Activated CD8-positive, alpha-beta T cell treated with anti-CD3 and anti-CD28 coated beads for 36 hours (primary cell): ENCODE results near the gene C4BPA. TPM values are rescaled to one million over a fixed set of nuclear protein-coding genes. Genes with fewer than 3 reads are reported as not detected.

Experiments
- ATAC-seq: fragments of 200-7000 bp; cut with Tn5 transposase; one replicate; pipeline ENCODE4 v1.10.0; 2021; ENCODE audit warnings: mild to moderate bottlenecking, moderate library complexity
- CTCF ChIA-PET: fragments of 350-600 bp; sonication (Branson Sonifier 250); formaldehyde crosslinking; loops from one replicate; lab custom pipeline; 2021; ENCODE audit warnings: antibody characterized with exemption; lab: Charles Lee
- POLR2A ChIA-PET: fragments of 350-600 bp; sonication (Branson Sonifier 250); formaldehyde crosslinking; loops from one replicate; lab custom pipeline; 2021; ENCODE audit warnings: antibody characterized with exemption; lab: Charles Lee
- DNase-seq: peaks from one replicate; pipeline ENCODE4 v3.0.0-alpha.2; 2020
- H3K27ac Mint-ChIP-seq: one replicate; pipeline ENCODE4 v1.8.0; 2021; ENCODE audit warnings: mild to moderate bottlenecking, mixed read lengths
- H3K27me3 Mint-ChIP-seq: one replicate; pipeline ENCODE4 v1.8.0; 2021; ENCODE audit warnings: mixed read lengths
- H3K36me3 Mint-ChIP-seq: one replicate; pipeline ENCODE4 v1.8.0; 2021; ENCODE audit warnings: low read depth, mixed read lengths
- H3K4me1 Mint-ChIP-seq: one replicate; pipeline ENCODE4 v1.8.0; 2021; ENCODE audit warnings: low read depth, mixed read lengths
- H3K4me3 Mint-ChIP-seq: one replicate; pipeline ENCODE4 v1.8.0; 2021; ENCODE audit warnings: mild to moderate bottlenecking, moderate library complexity, mixed read lengths
- H3K9me3 Mint-ChIP-seq: one replicate; pipeline ENCODE4 v1.8.0; 2021; ENCODE audit warnings: mixed read lengths
- CTCF ChIP-seq: fragments of 200-600 bp; IDR thresholded peaks from one replicate; pipeline ENCODE4 v1.8.0; 2022; ENCODE audit warnings: antibody characterized with exemption, mild to moderate bottlenecking
- intact Hi-C: fragments of 100-400 bp; cut with micrococcal nuclease; formaldehyde crosslinking; loops from one replicate; pipeline ENCODE4 v1.10.0; 2022
- total RNA-seq, 2 experiments: library from RNA; stranded (reverse); gene quantifications; one replicate each; pipeline ENCODE4 v1.2.3, GENCODE V29; 2021

The C4BPA gene
- total RNA-seq, 2 experiments from 2014 or later, result not detected

- POLR2A ChIA-PET, result no interaction called here
- Mint-ChIP-seq H3K27me3 (peaks cover 2% of the 10 kb centered on the region), H3K9me3 (no peaks in the 10 kb centered on the region), H3K4me1 (no peaks in the 10 kb centered on the region), H3K4me3 (no peak overlapping the region), H3K36me3 (no peaks in the 10 kb centered on the region), H3K27ac (no peak overlapping the region)
- CTCF ChIA-PET, result no interaction called here
- ATAC-seq, result no peak
- intact Hi-C loops, result no loop called here
- no peak for DNase-seq
- TF ChIP-seq CTCF, result no peak
Observed at GRCh38 chr1:207179036-207179435, 75.0 kb downstream of the C4BPA start.

- Mint-ChIP-seq H3K4me1 (no peaks in the 10 kb centered on the region), H3K36me3 (no peaks in the 10 kb centered on the region), H3K27me3 (peaks cover 2% of the 10 kb centered on the region), H3K27ac (no peak overlapping the region), H3K9me3 (no peaks in the 10 kb centered on the region), H3K4me3 (no peak overlapping the region)
- intact Hi-C loops, result loop anchor here (10.0 kb wide), 1 partner anchor 223 kb away; no protein-coding TSS in a partner anchor
- POLR2A ChIA-PET, result interaction anchor here (0.7 kb wide), 1 partner anchor 11 kb away, joined by 3 read pairs; no protein-coding TSS in a partner anchor
- CTCF ChIA-PET, result interaction anchor here (0.9 to 1.1 kb wide), 3 partner anchors 9 to 223 kb away, joined by 3 to 4 read pairs (median 3); no protein-coding TSS in a partner anchor
- ATAC-seq (no peak), DNase-seq (no peak)
- TF ChIP-seq CTCF, result no peak
Observed at GRCh38 chr1:207181847-207182246, 77.8 kb downstream of the C4BPA start.

GRCh38 chr1:207186503-207186902 lies 82.5 kb downstream of the C4BPA start:
- POLR2A ChIA-PET, result interaction anchor here (1.5 kb wide), 1 partner anchor 150 kb away, joined by 4 read pairs; no protein-coding TSS in a partner anchor
- no peak for ATAC-seq
- CTCF ChIA-PET, result interaction anchor here (1.6 kb wide), 1 partner anchor 28 kb away, joined by 3 read pairs; no protein-coding TSS in a partner anchor
- intact Hi-C loops, result loop anchor here (10.0 kb wide), 1 partner anchor 218 kb away; no protein-coding TSS in a partner anchor
- no peak for TF ChIP-seq CTCF
- no peak overlapping the region for H3K27ac Mint-ChIP-seq
- H3K9me3 Mint-ChIP-seq, result peaks cover 9% of the 10 kb centered on the region
- H3K4me3 Mint-ChIP-seq, result no peak overlapping the region
- no peaks in the 10 kb centered on the region for H3K36me3 Mint-ChIP-seq
- no peaks in the 10 kb centered on the region for H3K27me3 Mint-ChIP-seq
- H3K4me1 Mint-ChIP-seq, result no peaks in the 10 kb centered on the region
- no peak for DNase-seq

- no peak for TF ChIP-seq CTCF
- ChIA-PET CTCF (no interaction called here), POLR2A (no interaction called here)
- Mint-ChIP-seq H3K4me1 (no peaks in the 10 kb centered on the region), H3K4me3 (no peak overlapping the region), H3K9me3 (peaks cover 9% of the 10 kb centered on the region), H3K27me3 (peaks cover 8% of the 10 kb centered on the region), H3K36me3 (no peaks in the 10 kb centered on the region), H3K27ac (no peak overlapping the region)
- DNase-seq (no peak), ATAC-seq (no peak)
- intact Hi-C loops, result loop anchor here (10.0 kb wide), 1 partner anchor 216 kb away; no protein-coding TSS in a partner anchor
Observed at GRCh38 chr1:207188901-207189300, 84.9 kb downstream of the C4BPA start.

- ATAC-seq (no peak), DNase-seq (no peak)
- CTCF ChIA-PET, result no interaction called here
- Mint-ChIP-seq H3K4me1 (no peaks in the 10 kb centered on the region), H3K4me3 (no peak overlapping the region), H3K9me3 (peaks cover 9% of the 10 kb centered on the region), H3K36me3 (no peaks in the 10 kb centered on the region), H3K27me3 (peaks cover 11% of the 10 kb centered on the region), H3K27ac (no peak overlapping the region)
- no peak for TF ChIP-seq CTCF
- intact Hi-C loops, result no loop called here
- POLR2A ChIA-PET, result no interaction called here
Observed at GRCh38 chr1:207191061-207191460, 87.0 kb downstream of the C4BPA start.
